Measurements from ENCODE around the gene KDM4C.

KDM4C gene

DNA sequence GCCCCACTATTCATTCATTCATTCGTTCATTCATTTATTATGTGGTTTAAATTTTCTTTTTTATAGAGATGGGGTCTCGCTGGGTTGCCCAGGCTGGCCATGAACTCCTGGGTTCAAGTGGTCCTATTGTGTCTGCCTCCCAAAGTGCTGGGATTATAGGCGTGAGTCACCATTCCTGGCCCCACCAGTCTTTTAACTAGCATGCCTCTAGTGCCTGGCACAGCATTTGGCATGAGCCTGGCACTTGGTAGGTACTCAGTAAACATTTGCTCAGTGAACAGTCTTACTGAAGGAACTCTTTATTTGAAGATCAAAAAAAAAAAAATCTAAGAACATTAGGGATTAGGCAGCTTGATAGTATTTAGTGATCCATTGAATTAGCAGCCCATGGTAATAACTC, 98.1 kb downstream of the KDM4C start:
- Histone ChIP-seq H3K79me2 (no peaks in the 10 kb centered on the region), H3K36me3 (ENCODE audit: control insufficient read depth, insufficient read depth, low read length) (no peaks in the 10 kb centered on the region), H3K4me3 (ENCODE audit: low read depth, low read length) (no peak overlapping the region), H3K27me3 (ENCODE audit: control insufficient read depth, insufficient read depth, low read length) (no peaks in the 10 kb centered on the region), H3K4me2 (ENCODE audit: low read length) (no peak overlapping the region), H3K9ac (no peak overlapping the region), H2AFZ (no peak overlapping the region), H3K4me1 (no peaks in the 10 kb centered on the region), H3K9me3 (ENCODE audit: control insufficient read depth, low read length) (no peaks in the 10 kb centered on the region), H3K27ac (no peak overlapping the region)
- no peak for TF ChIP-seq CTCF (IDR thresholded peaks at IDR 0.05)

- no peaks in the 10 kb centered on the region for H3K36me3 ChIP-seq (ENCODE audit: control insufficient read depth, insufficient read depth, low read length)
- no peak overlapping the region for H3K27ac ChIP-seq
Observed at GRCh38 chr9:6864102-6864501, 106.3 kb downstream of the KDM4C start.

DNA sequence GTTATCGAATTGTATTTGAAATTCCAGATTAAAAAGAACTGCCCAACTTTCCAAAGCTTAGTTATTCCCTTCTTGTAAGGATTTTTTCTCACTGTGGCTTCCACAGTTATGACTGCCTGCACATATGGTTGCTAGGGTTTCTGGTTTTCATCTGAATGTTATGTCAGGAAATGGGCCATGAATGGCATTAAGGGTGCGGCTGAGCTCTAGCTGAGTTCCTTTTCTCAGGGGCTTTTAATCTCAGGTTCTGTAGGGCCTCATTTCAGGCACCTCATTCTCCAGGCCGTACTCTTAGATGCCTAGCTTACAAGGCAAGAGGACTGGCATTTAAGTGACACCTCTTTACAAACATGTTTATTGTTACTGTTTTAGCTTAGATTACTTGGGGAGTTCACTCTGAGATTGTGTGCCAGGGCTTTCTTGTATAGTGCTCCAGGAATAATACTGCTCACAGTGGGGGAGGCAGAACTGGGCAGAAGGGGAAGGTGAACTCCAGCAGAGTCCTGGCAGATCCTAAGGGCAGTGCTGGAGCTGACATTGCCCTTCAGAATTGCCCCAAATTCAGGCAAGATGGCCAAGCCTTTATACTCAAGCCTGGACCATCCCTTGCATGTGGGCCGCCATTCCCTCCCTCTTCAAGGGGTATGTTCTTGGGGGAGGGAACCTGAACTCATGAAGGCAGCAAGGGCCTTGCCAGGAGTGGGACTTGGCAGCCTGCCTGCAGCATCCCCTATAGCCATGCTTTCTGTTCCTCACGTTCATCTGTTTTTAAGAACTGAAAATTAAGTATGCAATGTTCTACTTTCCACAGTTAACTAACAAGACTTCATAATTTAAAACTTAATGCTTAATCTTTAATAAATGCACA, 111.5 kb downstream of the KDM4C start:
- no peak overlapping the region for H3K9ac ChIP-seq

More at GRCh38 chr9:6864102-6864501, 106.3 kb downstream of the KDM4C start:
- no peaks in the 10 kb centered on the region for H3K4me1 ChIP-seq
- no peak overlapping the region for H3K4me3 ChIP-seq (ENCODE audit: low read depth, low read length)
- TF ChIP-seq CTCF (IDR thresholded peaks at IDR 0.05) = no peak
- no peak overlapping the region for H3K4me2 ChIP-seq (ENCODE audit: low read length)
- peaks cover 5% of the 10 kb centered on the region for H3K79me2 ChIP-seq
- H3K9ac ChIP-seq = no peak overlapping the region
- H3K27me3 ChIP-seq (ENCODE audit: control insufficient read depth, insufficient read depth, low read length) = no peaks in the 10 kb centered on the region
- H3K9me3 ChIP-seq (ENCODE audit: control insufficient read depth, low read length) = no peaks in the 10 kb centered on the region
- no peak overlapping the region for H2AFZ ChIP-seq

DNA sequence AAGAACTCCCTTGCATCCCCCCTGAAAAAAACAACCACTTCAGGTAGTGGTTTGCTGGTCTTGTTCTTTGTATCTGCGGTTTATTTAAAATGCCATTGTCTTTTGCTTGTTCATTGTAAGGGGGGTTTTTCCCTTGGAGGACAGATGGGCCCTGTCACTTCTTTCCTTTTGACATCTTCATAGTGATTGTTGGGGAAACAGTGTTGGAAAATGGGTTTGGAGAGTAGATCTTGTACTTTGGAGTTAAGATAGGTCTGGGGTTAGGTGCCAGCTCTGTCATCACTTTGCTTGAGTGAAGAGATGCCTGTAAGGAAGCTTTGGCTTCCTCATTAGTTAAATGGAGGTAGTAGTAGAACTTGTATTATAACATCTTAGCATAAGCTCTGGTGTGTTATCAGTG, 112.4 kb downstream of the KDM4C start:
- H3K4me3 ChIP-seq (ENCODE audit: low read depth, low read length) = no peak overlapping the region
- no peaks in the 10 kb centered on the region for H3K36me3 ChIP-seq (ENCODE audit: control insufficient read depth, insufficient read depth, low read length)
- H3K27ac ChIP-seq = no peak overlapping the region
- H3K79me2 ChIP-seq = peaks cover 8% of the 10 kb centered on the region
- no peaks in the 10 kb centered on the region for H3K27me3 ChIP-seq (ENCODE audit: control insufficient read depth, insufficient read depth, low read length)
- no peak overlapping the region for H3K4me2 ChIP-seq (ENCODE audit: low read length)
- TF ChIP-seq CTCF (IDR thresholded peaks at IDR 0.05) = no peak
- no peaks in the 10 kb centered on the region for H3K4me1 ChIP-seq
- H3K9ac ChIP-seq = no peak overlapping the region
- H2AFZ ChIP-seq = no peak overlapping the region
- no peaks in the 10 kb centered on the region for H3K9me3 ChIP-seq (ENCODE audit: control insufficient read depth, low read length)

More for the DNA sequence above, 111.5 kb downstream of the KDM4C start:
- H3K27ac ChIP-seq = no peak overlapping the region
- H3K4me3 ChIP-seq (ENCODE audit: low read depth, low read length) = no peak overlapping the region
- peaks cover 8% of the 10 kb centered on the region for H3K79me2 ChIP-seq
- TF ChIP-seq CTCF (IDR thresholded peaks at IDR 0.05) = no peak
- no peaks in the 10 kb centered on the region for H3K36me3 ChIP-seq (ENCODE audit: control insufficient read depth, insufficient read depth, low read length)
- no peak overlapping the region for H2AFZ ChIP-seq
- H3K4me1 ChIP-seq = no peaks in the 10 kb centered on the region
- H3K27me3 ChIP-seq (ENCODE audit: control insufficient read depth, insufficient read depth, low read length) = no peaks in the 10 kb centered on the region
- H3K9me3 ChIP-seq (ENCODE audit: control insufficient read depth, low read length) = no peaks in the 10 kb centered on the region
- no peak overlapping the region for H3K4me2 ChIP-seq (ENCODE audit: low read length)

Measured in parathyroid adenoma (tissue), 2 donors.